Psoas muscle (tissue), 8 donors: ENCODE data around the gene COL13A1. TPM values are rescaled to one million over a fixed set of nuclear protein-coding genes. Genes with fewer than 3 reads are reported as not detected.

Experiments
- ATAC-seq, 4 donors: fragments of 200-7000 bp; cut with Tn5 transposase; one replicate each; pipeline ENCODE4 v1.9.1; 2020; ENCODE audit warnings: moderate library complexity in 3 of 4, mild to moderate bottlenecking in 2 of 4
- DNase-seq, 2 donors: peaks; one replicate each; pipeline ENCODE4 v3.0.0-alpha.2; 2020
- H3K27ac ChIP-seq: fragments of 200-600 bp; one replicate; pipeline ENCODE4 v1.8.0; 2022
- H3K27me3 ChIP-seq, 3 donors: fragments of 200-600 bp in 1 of 3; one replicate each; pipeline versions ENCODE4 v1.6.1 to v1.8.0; 2013 to 2022; ENCODE audit warnings: low read length in 2 of 3, mild to moderate bottlenecking in 2 of 3, moderate library complexity in 1 of 3; ENCODE audit not compliant: insufficient read depth in 3 of 3
- H3K36me3 ChIP-seq, 2 donors: fragments of 200-600 bp in 1 of 2; one replicate each; pipeline versions ENCODE4 v1.6.1 to v1.8.0; 2013 to 2022; ENCODE audit warnings: low read depth in 1 of 2, mild to moderate bottlenecking in 1 of 2, moderate library complexity in 1 of 2; ENCODE audit not compliant: insufficient read depth in 1 of 2
- H3K4me1 ChIP-seq: fragments of 200-600 bp; one replicate; pipeline ENCODE4 v1.8.0; 2022
- H3K4me3 ChIP-seq: fragments of 200-600 bp; one replicate; pipeline ENCODE4 v1.8.0; 2022; ENCODE audit warnings: mild to moderate bottlenecking
- H3K9me3 ChIP-seq: fragments of 200-600 bp; one replicate; pipeline ENCODE4 v1.8.0; 2022
- WGBS, 3 donors: extraction: QIAGEN DNeasy Blood & Tissue Kit; methylation state at CpG; one replicate each; pipeline versions ENCODE4 v1.1.6 to v1.1.7; 2013; 5-methylcytosine and 5-hydroxymethylcytosine counted together
- intact Hi-C, 2 donors: fragments of 100-400 bp; cut with DNase I; formaldehyde crosslinking; loops; one replicate each; pipeline versions ENCODE4 v1.11.0 to v1.14.2; 2022
- polyA plus RNA-seq, 3 donors: library from polyadenylated mRNA; stranded (reverse); fragments of 200-250 nt; gene quantifications; one replicate each; pipeline ENCODE4 v1.2.3, GENCODE V29; 2013
- total RNA-seq, 4 donors: library from RNA; stranded (reverse); fragmentation: NEBNext Ultra II Directional in 2 of 4; extraction: Animal tissue kit (Norgen Biotek cat#: 25700) in 2 of 4; gene quantifications; one replicate each; pipeline versions ENCODE4 v1.2.1 to v1.2.4, GENCODE V29; 2021 to 2023
- TF ChIP-seq, protein P1 (sequence below): fragments of 200-600 bp; IDR thresholded peaks from one replicate; pipeline ENCODE4 v1.8.0; 2022; ENCODE audit warnings: antibody characterized with exemption
- donor health status: healthy with polysubstance abuse.
- donor health status: DM: no; HTN: no; CAD: no; lungs with moderate emphysema.
- donor health status: Bipolar disorder and iron deficiency.
- donor health status: healthy.
- donor health status: DM: yes; HTN: yes; CAD: no.
- donor health status: DM: no; HTN: no; CAD: no.
- donor health status: DM: no; HTN: no; CAD: no.
- donor health status: DM: yes; HTN: yes; CAD: no.

The COL13A1 gene
- total and polyA plus RNA-seq, 7 donors, result 0.35 to 10.7 (median 2.6) TPM

DNA sequence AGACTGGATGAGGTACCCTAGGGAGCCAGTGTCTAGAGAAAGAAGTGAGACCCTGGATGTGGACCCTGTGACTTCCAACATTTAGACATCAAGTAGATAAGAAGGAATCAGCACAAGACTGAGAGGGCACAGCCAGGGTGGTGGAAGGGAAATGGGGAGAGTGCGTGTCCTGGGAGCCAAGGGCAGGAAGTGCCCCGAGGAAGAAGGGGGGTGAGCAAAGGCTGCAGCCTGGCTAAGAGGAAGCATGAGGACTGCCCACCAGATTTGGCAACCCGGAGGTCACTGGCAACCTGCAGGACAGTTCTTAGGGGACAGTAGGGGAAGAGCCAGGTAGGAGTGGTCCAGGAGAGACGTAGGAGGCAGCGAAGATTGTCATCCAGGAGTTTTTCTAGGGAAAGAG lies 14.8 kb downstream of the COL13A1 start:
- intact Hi-C loops, result no loop called here
- no peaks in the 10 kb centered on the region for H3K27me3 ChIP-seq
- no peak for ATAC-seq

GRCh38 chr10:69817078-69817581 lies 15.4 kb downstream of the COL13A1 start:
- 63 to 76% (median 70%) methylated on average over 11 of the region's 11 CpGs for WGBS, 3 donors

More for the DNA sequence above, 14.8 kb downstream of the COL13A1 start:
- TF ChIP-seq, protein P1, sequence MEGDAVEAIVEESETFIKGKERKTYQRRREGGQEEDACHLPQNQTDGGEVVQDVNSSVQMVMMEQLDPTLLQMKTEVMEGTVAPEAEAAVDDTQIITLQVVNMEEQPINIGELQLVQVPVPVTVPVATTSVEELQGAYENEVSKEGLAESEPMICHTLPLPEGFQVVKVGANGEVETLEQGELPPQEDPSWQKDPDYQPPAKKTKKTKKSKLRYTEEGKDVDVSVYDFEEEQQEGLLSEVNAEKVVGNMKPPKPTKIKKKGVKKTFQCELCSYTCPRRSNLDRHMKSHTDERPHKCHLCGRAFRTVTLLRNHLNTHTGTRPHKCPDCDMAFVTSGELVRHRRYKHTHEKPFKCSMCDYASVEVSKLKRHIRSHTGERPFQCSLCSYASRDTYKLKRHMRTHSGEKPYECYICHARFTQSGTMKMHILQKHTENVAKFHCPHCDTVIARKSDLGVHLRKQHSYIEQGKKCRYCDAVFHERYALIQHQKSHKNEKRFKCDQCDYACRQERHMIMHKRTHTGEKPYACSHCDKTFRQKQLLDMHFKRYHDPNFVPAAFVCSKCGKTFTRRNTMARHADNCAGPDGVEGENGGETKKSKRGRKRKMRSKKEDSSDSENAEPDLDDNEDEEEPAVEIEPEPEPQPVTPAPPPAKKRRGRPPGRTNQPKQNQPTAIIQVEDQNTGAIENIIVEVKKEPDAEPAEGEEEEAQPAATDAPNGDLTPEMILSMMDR, result no peak
- 65 to 73% (median 68%) methylated on average over 5 of the region's 5 CpGs for WGBS, 3 donors
- no peaks in the 10 kb centered on the region for H3K36me3 ChIP-seq
- H3K9me3 ChIP-seq, result no peaks in the 10 kb centered on the region
- DNase-seq, result no peak
- no peak overlapping the region for H3K4me3 ChIP-seq
- peaks cover 19% of the 10 kb centered on the region for H3K4me1 ChIP-seq
- H3K27ac ChIP-seq, result no peak overlapping the region

GRCh38 chr10:69818676-69819239 lies 17.1 kb downstream of the COL13A1 start:
- WGBS, 3 donors, result 88 to 98% (median 91%) methylated on average over 2 of the region's 2 CpGs
- no peaks in the 10 kb centered on the region for H3K27me3 ChIP-seq
- no peaks in the 10 kb centered on the region for H3K9me3 ChIP-seq
- TF ChIP-seq, protein P1, result no peak
- H3K36me3 ChIP-seq, result peaks cover 0 to 17% of the 10 kb centered on the region in 2 donors
- no peak overlapping the region for H3K27ac ChIP-seq
- ATAC-seq (no peak), DNase-seq (no peak)
- peaks cover 13% of the 10 kb centered on the region for H3K4me1 ChIP-seq
- intact Hi-C loops, result no loop called here
- no peak overlapping the region for H3K4me3 ChIP-seq

More at GRCh38 chr10:69817078-69817581, 15.4 kb downstream of the COL13A1 start:
- TF ChIP-seq, protein P1, result no peak
- DNase-seq (no peak), ATAC-seq (no peak)
- no peak overlapping the region for H3K4me3 ChIP-seq
- peaks cover 0 to 1% of the 10 kb centered on the region in 2 donors for H3K36me3 ChIP-seq
- intact Hi-C loops, result no loop called here
- no peaks in the 10 kb centered on the region for H3K9me3 ChIP-seq
- H3K4me1 ChIP-seq, result peaks cover 19% of the 10 kb centered on the region
- H3K27me3 ChIP-seq, result no peaks in the 10 kb centered on the region
- no peak overlapping the region for H3K27ac ChIP-seq

- WGBS, 3 donors, result 83 to 90% (median 89%) methylated on average over 5 of the region's 5 CpGs
- H3K4me1 ChIP-seq, result peaks cover 2% of the 10 kb centered on the region
- no peak overlapping the region for H3K4me3 ChIP-seq
- TF ChIP-seq, protein P1, result no peak
- ATAC-seq (no peak), DNase-seq (no peak)
- no peaks in the 10 kb centered on the region for H3K9me3 ChIP-seq
- H3K36me3 ChIP-seq, result peaks cover 0 to 19% of the 10 kb centered on the region in 2 donors
- H3K27ac ChIP-seq, result no peak overlapping the region
- intact Hi-C loops, result no loop called here
- H3K27me3 ChIP-seq, result no peaks in the 10 kb centered on the region
These were observed 18.2 kb downstream of the COL13A1 start for GRCh38 chr10:69819716-69820506.
